Activated effector memory CD4-positive, alpha-beta T cell treated with Interleukin-2 at 50 U/mL for 16 hours (primary cell): ENCODE results near the gene TSC22D4.
"Not testable (repeated sequence)": the region's sequence is repeated elsewhere in the genome, so short reads cannot be mapped to it uniquely, and the experiment has no call there.

Experiments
- DNase-seq: peaks from one replicate; pipeline ENCODE4 v3.0.0-alpha.2; 2020

Gene TSC22D4

DNA sequence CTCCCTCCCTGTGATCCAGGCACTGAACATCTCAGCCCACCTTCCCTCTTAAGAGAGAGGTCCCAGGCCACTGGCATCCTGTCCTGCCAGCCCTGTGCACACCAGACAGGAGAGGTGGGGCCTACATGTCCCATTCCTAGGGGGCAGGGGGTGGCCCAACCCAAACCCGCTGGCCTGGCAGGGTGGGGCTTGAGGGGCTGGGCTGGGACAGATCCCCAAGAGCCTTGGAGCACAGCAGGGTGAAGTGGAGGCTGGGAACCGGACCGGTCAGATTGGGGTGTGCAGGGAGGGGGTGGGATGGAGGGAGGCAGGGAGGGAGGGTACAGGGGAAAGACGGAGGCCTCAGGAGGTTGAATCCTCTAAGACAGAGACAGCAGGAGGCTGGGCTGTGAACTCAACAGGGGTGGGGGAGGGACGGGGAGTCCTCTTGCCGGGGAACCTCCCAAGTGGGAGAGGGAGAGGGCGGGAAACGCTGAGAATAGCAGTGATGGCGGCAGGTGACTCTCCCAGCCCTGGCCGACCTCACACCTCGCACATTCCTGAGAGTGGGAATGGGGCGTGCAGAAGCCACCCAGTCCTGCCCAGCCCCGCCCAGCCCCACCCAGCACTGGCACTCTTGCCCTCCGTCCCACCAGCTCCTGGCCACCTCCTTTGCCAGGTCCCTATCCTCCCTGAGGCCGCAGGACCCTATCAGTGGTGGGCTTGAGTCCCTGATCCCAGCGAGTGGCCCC is 6.7 kb downstream of the TSC22D4 start:
- no peak for DNase-seq

DNA sequence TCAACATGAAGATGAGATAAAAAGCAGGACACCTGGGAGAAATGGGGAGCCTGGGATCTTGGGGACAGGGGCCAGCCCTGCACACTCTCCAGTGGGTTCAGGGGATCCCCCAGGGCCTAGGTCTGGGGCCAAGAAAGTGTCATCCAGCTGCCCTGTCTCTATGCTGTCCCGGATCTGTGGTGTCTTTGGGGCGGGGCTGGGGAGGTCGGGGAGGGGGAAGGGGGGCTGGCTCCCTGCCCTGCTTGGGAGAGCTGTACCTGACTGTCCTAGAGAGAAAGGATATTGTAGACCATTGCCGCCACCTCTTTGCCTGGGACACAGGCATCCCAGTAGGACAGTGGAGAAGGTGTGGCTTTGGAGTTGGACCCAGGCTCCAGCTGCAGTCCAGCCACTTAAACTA is 8.0 kb downstream of the TSC22D4 start:
- DNase-seq = no peak

DNA sequence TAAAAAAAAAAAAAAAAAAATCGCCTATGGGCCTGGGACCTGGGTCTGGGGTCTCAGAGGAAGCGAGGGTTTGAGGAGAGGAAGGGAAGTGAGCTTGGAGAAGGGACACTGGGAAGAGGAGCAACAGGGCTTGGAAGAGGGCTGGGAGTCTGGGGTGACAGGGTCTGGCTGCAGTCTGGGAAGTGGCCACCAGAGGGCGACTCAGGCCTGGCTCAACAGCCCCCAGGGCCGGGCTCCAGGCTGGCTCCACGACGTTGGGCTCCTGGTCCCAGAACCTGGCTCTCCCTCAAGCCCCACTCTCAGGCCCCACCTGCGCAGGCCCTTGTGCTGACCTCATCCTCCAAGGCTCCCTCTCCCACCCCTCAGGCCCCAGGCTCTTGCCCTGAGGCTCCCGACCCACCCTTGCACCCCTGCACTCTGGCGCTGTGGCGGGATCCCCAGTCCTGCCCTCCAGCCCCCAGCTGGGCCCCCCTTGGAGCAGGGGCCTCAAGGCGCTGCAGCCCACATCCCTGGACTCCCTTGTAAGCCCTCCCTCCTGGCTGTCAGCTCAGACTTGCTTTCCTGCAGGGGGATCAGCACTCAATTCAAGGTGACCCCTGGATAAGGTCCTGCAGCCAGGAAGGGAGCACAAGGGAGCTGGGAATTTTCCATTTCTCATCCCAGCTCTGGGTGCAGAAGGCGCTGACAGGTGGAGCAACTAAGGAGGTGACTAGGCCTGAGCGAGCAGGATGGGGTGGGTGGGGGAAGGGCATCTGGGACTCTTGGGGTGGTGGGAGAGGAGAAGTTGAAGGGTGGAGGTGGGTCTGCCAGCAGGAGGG is 9.6 kb downstream of the TSC22D4 start:
- DNase-seq = peak; percentile 72

DNA sequence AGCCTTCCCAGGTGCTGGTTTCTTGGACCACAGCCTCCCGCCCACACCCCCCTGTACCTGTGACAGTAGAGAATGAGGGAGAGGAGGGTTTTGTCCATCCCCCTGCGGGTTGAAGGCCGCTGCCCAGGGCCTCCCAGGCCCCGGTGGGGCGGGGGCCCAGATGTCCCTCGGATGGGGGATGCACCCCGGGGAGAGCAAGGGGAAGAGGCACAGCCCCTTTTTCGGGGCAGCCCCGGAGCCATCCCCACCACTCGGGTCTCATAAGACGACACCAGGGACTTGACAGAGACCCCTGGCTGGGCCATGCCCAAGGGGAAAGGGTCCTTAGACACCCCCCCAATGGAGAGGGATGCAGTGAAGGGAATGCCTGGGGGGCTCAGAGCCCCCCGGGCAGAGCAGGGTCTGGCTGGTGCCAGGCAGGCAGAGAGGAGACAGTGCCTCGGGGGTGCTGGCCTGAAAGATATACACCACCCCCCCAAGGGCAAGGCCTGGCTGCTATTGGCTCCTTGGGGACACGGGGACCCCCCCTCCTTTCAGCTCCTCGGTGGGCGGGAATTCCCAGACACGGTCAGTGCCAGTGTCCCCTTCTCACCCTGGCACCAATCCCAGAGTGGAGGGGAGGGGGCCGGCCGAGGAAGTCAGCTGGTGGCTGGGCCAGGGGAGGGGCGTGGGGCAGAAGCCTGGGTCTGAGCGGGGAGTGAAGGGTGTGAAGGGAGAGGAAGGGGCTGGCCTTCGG is 11.2 kb downstream of the TSC22D4 start:
- DNase-seq = no peak

DNA sequence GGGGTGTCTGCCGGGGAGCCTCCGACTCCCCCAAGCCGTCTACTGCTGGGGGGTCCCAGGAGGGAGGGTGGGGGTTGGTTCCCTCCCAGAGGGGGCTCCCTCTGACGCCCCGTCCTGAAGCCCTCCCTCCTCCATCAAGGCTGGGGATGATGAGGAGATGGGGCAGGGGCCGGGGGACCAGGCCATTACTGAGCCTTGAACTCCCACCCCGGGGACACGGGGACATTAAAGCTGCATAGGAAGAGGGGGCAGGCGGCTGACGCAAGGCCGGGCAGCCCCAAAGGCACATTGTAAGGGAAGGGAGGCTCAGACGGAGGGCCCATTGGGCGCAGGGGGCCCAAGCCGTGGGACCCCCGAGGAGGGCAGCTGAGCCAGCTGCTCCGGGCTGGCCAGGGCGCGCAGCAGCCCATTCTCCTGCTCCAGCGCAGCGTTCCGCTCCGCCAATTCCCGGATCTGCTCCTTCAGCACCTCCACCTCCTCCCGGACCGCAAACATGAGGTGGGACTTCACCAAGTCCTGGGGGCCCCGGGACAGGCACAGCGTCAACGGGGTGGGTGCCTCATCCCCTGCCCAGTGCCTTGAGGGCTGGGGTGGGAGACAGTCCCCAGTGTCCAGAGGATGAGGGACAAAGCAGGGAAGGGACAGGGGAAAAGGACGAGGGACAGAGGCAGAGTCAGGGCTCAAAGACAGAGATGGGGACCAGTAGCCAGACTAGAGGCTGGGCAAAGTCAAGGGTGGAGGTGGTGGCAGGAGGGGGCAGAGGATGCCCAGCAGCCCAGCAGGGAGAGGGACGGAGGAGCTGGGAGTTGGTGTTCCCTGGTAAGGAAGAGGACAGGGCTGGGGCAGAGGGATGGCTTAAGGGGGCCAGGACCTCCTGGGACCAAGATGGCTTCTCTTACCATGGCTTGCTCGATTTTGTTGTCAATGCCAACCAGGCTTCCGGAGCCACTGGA is 12.1 kb downstream of the TSC22D4 start:
- DNase-seq = no peak

DNA sequence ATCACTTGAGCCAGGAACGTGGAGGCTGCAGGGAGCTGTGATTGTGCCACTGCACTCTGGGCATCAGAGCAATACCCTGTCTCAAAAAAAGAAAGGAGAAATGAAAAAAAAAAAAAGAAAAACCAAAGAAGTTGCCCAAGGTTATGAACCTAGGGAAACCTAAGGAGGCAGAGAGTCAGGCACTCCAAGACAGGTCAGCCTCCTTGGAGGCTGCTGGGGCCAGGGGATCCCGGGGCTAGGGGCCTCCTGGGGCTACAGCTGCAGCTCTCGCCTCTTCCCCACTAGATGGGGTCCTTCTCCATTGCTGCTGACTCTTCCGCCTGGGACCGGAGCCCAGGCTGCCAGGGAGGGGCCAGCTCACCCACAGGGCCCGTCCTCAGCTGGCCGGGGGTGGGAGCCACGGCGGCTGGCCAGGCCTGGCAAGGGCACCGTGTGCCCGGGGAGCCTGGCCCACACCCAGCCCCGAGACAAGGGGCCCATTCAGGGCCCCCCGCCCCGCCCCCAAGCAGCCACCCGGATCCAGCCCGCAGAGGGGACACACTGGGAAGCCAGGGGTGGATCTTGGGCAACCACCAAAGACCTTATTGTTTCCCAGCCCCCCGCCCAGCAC is 13.2 kb downstream of the TSC22D4 start:
- DNase-seq = no peak

DNA sequence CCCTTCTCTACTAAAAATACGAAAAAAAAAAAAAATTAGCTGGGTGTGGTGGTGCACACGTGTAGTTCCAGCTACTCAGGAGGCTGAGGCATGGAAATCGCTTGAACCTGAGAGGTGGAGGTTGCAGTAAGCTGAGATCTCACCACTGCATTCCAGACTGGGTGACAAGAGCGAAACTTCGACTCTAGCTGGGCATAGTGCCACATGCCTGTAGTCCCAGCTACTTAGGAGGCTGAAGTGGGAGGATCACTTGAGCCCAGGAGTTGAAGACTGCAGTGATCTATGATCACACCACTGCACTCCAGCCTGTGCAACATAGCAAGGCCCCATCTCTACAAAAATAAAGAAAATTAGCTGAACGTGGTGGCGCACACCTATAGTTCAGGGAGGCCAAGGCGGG is 13.7 kb downstream of the TSC22D4 start:
- no peak for DNase-seq

DNA sequence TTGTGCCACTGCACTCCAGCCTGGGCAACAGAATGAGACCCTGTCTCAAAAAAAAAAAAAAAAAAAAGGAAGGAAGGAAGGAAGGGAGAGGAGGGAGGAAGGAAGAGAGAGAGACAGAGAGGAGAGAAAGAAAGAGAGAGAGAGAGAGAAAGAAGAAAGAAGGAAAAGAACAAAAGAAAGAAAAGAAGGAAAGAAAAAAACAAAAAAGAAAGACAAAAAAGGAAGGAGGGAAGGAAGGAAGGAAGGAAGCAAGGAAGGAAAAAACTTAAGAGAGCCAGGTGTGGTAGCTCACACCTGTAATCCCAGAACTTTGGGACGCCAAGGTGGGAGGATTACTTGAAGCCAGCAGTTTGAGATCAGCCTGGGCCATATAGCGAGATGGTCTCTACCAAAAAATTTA is 14.2 kb downstream of the TSC22D4 start:
- DNase-seq = no peak

DNA sequence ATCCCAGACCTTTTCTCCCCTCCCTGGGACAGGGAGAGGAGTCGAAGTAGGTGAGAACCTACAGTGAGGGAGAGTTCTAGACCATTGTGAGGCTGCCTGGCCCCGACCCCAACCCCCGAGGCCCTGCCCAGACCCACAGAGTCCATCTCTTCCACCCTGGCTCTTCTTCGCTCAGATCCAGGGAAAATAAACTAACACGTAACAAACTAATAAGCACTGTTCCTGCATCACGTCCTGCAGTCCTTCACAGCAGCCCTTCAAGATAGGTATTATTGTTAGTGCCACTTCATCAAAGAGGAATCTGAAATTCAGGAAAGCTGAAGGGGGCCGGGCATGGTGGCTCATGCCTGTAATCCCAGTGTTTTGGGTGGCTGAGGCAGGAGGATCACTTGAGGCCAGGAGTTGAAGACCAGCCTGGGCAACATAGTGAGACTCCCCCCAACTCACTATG is 14.8 kb downstream of the TSC22D4 start, which contains the start of gene SPACDR:
Gene SPACDR (minus strand): TSS at position 51 of the 451 bp plus-strand sequence. CDS start 235 bp downstream, outside the sequence.
- DNase-seq = no peak

DNA sequence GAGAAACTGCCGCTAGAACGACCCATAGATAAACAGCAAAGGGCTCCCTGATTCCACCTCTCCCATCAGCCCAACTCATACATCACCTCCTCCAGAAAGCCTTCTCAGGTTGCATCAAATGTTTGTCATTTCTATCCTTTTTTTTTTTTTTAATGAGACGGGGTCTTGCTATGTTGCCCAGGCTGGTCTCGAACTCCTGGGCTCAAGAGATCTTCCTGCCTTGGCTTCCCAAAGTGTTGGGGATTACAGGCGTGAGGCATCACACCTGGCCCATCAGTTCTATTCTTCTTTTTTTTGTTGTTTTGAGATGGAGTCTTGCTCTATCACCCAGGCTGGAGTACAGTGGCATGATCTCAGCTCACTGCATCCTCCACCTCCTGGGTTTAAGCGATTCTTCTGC is 22.0 kb downstream of the TSC22D4 start:
- no peak for DNase-seq

DNA sequence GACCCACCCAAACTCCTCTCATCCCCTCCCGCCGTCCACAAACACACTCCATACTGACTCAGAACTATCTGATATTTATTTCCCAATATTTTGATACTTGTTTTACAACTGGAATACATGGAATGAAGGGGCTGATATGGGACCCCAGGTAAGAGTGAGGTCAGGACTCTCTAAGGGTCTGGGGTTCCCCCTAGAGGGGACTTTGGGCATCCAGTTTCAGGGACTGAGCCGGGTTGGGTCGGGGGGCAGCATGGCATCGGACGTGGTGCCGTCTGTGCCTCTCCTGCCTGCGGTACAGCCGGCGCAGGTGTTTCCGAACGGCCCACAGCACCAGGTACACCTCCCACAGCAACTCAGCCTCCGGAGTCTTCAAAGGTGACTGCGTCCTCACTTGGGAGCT is 22.5 kb downstream of the TSC22D4 start:
- DNase-seq = no peak

DNA sequence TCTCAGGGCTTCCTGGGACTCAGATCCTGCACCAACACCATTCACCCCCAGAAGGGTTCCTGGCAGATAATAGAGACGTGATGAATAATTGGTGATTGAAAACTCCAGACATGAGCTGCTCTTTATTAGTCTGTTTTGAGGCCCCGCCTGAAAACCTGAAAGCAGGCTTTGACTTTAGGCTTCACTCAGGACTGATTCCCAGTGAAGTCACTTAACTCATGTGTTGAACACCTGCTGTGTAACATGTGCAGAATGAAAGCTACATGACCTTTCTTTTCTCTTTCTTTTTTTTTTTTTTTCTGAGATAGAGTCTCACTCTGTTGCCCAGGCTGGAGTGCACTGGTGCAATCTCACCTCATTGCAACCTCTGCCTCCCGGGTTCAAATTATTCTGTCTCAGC is 23.8 kb downstream of the TSC22D4 start:
- no peak for DNase-seq

DNA sequence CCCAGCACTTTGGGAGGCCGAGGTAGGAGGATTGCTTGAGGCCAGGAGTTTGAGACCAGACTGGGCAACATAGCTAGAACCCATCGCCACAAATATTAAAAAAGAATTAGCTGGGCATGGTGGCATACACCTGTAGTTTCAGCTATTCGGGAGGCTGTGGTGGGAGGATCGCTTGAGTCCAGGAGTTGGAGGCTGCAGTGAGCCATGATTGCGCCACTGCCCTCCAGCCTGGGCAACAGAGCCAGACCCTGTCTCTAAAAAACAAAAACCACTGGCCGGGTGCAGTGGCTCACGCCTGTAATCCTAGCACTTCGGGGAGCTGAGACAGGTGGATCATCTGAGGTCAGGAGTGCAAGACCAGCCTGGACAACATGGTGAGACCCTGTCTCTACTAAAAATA is 25.2 kb downstream of the TSC22D4 start:
- not testable (repeated sequence) for DNase-seq

DNA sequence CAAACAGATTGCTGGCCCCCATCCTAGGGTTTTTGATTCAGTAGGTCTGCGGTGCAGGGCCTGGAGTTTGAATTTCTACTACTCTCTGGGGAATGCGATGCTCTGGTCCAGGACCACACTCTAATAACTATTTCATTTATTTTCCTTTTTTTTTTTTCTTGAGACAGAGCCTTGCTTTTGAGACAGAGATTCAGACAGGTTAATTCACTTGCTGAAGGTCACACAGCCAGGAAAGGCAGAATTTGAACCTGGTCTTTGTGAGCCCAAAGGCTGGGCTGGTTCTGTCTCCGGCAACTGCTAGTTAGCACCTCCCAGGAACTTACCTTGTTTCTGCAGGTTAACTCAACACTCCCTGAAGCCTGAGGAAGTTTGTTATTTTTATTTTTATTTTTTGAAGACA is 26.5 kb downstream of the TSC22D4 start:
- no peak for DNase-seq

DNA sequence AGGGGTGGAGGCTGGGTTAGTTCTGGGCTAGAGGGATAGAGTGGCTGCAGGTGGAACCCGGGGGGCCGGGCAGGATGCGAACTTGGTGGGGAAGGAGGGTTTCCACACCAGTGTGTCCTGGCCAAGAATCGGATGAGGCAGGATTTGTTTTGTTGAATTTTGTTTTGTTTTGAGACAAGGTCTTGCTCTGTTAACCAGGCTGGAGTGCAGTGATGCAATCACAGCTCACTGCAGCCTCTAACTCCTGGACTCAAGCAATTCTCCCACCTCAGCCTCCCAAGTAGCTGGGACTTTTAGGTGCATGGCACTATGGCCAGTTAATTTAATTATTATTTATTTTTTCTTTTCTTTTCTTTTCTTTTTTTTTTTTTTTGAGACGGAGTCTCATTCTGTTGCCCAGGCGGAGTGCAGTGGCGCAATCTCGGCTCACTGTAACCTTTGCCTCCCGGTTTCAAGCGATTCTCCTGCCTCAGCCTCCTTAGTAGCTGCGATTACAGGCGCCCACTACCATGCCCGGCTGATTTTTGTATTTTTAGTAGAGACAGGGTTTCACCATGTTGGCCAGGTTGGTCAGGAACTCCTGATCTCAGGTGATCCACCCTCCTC is 29.7 kb downstream of the TSC22D4 start:
- no peak for DNase-seq

DNA sequence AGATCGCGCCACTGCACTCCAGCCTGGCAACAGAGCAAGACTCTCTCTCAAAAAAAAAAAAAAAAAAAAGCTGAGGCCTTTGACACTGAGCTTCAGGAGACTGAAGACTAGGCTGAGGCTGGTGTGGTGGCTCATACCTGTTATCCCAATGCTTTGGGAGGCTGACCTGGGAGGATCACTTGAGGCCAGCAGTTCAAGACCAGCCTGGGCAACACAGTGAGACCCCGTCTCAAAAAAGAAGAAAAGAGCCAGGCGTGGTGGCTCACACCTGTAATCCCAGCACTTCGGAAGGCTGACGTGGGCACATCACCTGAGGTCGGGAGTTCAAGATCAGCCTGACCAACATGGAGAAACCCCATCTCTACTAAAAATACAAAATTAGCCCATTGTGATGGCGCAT is 31.7 kb downstream of the TSC22D4 start:
- DNase-seq = not testable (repeated sequence)

DNA sequence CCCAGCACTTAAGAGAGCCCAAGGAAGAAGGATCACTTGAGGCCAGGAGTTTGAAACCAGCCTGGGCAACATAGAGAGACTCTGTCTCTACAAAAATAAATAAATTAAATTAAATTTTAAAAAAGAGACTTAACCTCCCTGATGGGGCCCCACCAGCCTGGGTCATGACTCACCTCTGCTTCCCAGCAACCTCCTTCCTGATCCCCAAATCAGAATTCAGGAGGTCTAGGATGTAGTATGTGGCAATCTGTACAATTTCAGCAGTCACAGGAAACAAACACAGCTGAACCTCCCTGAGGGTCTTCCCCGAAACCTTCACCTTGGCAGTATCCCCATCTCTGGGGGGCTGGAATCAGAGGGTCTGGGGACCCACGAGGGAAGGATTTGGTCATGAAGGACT is 33.0 kb downstream of the TSC22D4 start:
- no peak for DNase-seq

DNA sequence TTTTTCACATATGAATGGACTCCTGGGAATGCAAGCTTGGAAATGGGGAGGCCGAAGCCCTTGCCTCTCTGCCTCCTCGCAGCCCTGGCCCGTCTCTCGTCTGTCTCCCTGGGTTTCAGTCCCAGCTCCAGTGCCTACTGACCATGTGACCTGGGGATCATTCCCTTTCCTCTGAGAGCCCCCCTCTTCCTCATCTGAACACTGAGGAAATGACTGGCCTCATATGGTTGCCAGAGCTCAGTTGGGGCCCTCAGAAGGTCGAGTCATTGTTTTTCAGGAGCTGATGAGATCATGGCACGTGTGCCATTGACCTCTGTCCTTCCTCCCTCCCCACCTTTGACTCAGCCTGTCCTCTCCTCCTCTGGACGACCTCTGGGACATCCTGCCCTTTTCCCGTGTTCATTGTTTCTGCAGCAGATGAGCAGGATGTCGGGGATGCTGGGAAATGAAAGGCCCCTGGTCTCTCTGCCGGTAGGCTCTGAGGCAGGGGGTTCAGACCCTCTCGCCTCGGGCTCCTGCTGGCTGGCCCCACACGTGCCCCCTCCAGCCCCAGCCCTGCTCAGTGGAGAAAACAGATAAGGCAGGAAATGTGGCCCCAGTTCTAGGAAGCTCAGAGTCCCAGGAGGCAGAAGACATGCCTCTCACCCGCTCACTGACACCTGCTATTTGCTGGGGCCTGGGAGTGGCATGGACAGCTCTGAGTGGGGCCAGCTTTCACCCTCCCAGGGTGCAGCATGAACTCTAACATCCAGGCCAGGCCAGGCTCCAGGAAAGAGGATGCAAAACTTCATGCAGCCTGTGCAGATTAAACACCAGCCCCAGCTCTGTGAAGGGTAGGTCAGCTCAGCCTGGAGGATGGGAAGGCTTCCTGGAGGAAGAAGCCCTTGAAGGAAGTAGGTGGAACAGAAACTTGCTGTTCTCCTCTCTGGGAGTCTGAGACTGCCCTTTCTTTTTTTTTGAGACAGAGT is 34.4 kb downstream of the TSC22D4 start:
- no peak for DNase-seq

DNA sequence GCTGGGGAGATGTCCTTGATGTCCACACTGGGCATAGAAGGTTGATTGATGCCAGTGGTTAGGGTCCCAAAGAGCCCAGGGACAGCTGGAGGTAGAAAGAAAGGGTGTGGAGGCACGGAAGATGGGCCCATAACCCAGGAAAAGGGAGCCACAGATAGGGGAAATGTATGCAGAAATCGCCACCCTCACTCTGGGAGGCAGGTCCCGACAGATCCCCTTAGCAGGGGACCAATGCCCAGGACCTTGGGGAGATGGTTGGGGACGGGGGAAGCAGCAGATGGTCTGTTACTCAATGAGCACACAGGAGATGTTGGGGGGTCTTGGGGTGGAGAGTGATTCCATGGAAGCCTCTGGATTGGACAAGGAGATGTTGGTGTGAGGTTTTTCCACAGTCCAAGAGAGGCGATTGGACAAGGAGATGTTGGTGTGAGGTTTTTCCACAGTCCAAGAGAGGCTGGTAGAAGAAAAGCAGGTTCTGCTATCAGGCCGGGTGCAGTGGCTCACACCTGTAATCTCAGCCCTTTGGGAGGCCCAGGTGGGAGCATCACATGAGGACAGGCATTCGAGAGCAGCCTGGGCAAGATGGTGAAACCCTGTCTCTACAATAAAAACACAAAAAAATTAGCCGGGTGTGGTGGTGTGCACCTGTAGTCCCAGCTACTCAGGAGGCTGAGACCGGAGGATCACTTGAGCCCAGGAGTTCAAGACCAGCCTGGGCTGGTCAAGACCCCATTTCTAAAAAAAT is 35.7 kb downstream of the TSC22D4 start:
- DNase-seq = no peak
